HG03103 (cell line): ENCODE measurements around the gene RANBP10.
"Not testable (repeated sequence)": the region's sequence is repeated elsewhere in the genome, so short reads cannot be mapped to it uniquely, and the experiment has no call there.

Source experiments
- ATAC-seq: cut with Tn5 transposase; IDR thresholded peaks from one replicate; pipeline ENCODE4 v1.9.1; 2021; ENCODE audit warnings: low read depth; ENCODE audit not compliant: unreplicated experiment

RANBP10 gene

DNA sequence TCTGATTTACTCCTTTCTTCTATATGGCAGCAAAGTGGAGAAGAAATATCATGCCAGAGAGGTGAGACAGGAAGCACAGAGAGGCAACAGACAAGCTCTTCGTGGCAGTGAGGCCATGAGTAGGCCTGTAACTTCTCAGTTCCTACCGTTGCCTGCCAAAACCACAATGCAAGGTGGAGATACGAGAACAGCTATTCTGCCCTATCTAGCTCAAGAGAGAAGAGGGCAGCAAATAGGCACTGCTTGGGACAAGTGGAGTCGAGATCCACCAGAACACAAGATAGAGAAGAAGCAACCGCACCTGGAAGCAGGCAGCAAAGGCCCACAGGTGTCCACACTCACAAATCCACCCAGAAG, 24.8 kb downstream of the RANBP10 start:
- ATAC-seq = no peak

GRCh38 chr16:67780847-67781564, 25.4 kb downstream of the RANBP10 start:
- ATAC-seq = no peak

- ATAC-seq = no peak
Observed at GRCh38 chr16:67779256-67780014, 26.9 kb downstream of the RANBP10 start.

DNA sequence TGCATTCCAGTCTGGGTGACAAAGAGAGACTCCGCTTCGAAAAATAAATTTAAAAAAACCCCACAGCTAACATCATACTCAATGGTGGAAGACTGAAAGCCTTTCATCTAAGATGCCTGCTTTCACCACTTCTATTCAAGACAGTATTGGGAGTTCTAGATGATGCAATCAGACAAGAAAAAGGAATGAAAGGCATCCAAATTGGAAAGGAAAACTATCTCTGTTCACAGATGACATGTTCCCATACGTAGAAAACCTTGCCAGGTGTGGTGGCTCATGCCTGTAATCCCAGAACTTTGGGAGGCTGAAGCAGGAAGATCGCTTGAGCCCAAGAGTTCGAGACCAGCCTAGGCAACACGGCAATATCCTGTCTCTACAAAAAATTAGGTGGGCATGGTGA, 31.1 kb downstream of the RANBP10 start:
- no peak for ATAC-seq

GRCh38 chr16:67774457-67774853, 31.9 kb downstream of the RANBP10 start:
- no peak for ATAC-seq

- no peak for ATAC-seq
Observed at GRCh38 chr16:67773569-67774456, 32.5 kb downstream of the RANBP10 start.

GRCh38 chr16:67773099-67773498, 33.3 kb downstream of the RANBP10 start:
- ATAC-seq = no peak

GRCh38 chr16:67770346-67770991, 35.9 kb downstream of the RANBP10 start:
- no peak for ATAC-seq

GRCh38 chr16:67767953-67768352, 38.4 kb downstream of the RANBP10 start:
- ATAC-seq = no peak

DNA sequence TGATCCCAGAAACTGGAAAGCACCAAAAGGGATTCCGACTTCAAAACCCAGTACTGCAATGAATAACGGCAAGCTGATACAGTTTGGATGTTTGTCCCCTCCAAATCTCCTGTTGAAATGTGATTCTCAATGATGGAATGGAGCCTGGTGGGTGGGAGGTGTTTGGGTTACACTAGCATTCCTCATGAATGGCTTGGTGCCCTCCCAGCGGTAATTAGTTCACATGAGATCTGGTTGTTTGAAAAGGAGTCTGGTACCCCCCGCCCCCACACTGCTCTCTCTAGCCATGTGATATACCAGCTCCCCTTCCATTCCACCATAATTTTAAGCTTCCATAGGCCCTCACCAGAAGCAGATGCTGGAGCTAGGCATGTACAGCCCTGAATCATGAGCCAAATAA, 40.1 kb downstream of the RANBP10 start:
- ATAC-seq = no peak

DNA sequence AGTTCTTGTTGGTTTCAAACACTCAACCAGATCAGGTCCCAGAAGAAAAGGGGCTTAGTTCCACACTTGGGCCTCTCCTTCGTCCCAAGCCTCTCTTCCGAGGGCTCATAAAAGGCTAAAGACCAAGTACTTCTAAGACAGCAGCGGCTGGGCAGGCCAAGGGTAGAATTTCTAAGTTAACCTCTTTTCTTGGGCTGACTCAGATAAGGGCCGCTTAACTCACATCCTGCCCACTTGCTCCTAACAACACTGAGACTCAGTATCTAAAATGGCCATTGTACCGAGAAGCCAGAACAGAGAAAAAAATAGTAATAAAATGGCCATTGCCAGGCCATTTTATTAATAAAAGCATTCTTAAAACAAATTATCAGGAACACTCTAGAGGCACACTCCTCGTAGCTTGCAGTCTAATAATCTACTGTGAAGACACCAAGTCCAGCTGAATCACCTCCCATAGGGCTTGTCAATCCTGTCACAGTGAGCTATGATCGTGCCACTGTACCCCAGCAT, 42.1 kb downstream of the RANBP10 start:
- ATAC-seq = no peak

GRCh38 chr16:67763066-67763465, 43.3 kb downstream of the RANBP10 start:
- ATAC-seq = no peak

DNA sequence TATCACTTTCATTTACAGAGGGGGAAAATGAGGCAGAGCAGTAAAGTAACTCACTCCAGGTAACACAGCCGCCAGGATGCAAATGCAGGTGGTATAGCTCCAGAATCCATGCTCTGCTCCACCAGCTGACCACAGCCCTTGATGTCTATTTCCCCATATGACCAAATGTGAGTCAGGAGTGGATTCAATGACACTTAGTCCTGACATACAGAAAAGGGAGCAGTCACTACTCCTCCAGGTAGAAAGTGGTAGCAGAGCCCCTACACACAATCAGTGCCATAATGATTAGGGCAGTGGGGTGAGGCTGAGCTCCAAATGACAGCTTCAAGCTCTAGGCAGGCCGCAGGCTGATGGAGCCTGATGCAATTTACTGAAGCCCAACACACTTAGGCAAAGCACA, 44.0 kb downstream of the RANBP10 start:
- no peak for ATAC-seq

DNA sequence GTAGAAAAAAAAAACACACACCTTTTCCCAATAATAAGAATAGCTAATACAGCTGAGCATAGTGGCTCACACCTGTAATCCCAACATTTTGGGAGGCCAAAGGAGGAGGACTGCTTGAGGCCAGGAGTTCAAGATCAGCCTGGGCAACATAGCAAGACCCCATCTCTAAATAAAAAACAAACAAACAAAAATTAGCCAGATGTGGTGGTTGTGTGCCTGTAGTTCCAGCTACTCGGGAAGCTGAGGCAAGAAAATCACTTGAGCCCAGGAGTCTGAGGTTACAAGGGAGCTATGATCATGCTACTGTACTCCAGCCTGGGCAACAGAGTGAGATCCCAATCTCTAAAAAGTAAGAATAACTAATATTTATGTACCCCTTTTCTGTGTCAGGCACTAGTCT, 44.4 kb downstream of the RANBP10 start:
- no peak for ATAC-seq

DNA sequence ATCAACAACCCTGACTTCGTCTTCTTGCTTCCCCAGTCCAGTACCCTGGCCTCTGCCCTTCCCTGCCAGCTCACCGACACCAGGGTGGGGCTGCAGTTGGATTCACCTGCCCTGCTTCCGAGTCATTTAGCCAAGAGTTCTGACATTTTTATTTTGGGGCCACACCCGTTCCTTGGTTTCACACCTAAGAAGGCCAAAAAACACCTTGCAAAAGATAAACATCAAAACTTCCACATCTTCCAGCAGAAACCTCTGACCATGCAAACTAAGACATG, 45.5 kb downstream of the RANBP10 start:
- no peak for ATAC-seq

GRCh38 chr16:67760206-67760955, 46.0 kb downstream of the RANBP10 start:
- no peak for ATAC-seq

DNA sequence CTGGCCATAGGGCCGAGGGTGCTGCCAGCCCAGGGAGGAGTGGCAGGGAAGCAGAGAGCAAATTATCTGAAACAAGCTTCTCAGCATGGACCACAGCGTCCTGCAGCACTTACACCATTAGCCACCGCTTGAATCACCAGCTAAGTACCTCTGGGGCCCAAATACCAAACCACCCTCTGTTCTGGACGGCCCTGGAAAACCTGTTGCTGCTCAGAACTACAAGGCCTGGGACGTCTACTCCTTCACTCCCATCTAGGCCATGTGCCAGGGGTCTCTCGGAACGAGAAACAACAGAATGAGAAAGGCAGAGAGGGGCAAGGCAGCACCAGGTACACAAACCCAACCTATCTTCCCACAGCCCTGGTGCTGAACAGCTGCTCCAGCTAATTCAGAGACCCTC, 47.4 kb downstream of the RANBP10 start:
- ATAC-seq = no peak

GRCh38 chr16:67758006-67758405, 48.4 kb downstream of the RANBP10 start:
- no peak for ATAC-seq

DNA sequence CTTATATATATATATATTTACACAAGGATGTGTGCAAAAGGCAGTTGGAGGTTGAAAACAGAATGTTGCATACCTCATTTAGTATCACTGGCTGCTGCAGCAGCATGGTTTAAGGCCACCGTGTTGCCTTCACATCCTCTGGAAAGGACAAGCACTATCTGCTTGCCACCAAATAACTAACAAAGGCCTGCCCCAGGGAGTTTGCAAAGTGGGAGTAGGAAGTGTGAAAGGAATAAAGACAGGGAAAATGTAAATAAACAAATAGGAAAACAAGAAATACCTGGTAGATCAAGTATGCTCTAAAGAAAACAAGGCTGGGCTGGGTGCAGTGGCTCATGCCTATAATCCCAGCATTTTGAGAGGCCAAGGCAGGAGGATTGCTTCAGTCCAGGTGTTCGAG, 53.7 kb downstream of the RANBP10 start:
- no peak for ATAC-seq

DNA sequence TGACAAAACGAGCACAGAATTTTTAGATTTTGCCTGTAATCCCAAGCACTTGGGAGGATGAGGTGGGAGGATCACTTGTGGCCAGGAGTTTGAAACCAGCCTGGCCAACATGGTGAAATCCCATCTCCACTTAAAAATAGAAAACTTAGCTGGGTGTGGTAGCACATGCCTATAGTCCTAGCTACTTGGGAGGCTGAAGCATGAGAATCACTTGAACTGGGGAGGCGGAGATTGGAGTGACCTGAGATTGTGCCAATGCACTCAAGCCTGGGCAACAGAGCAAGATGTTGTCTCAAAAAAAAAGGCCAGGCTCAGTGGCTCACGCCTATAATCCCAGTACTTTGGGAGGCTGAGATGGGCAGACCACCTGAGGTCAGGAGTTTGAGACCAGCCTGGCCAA, 55.0 kb downstream of the RANBP10 start:
- ATAC-seq = not testable (repeated sequence)
